HG03025 (cell line): ENCODE measurements around the gene LDLRAP1.
A peak's percentile ranks its signal among the peaks of the same experiment; 100 is the strongest.
"Not testable (repeated sequence)": the region's sequence is repeated elsewhere in the genome, so short reads cannot be mapped to it uniquely, and the experiment has no call there.

ENCODE experiments used
- ATAC-seq: cut with Tn5 transposase; IDR thresholded peaks from one replicate; pipeline ENCODE4 v1.9.1; 2021; ENCODE audit warnings: mild to moderate bottlenecking, moderate library complexity; ENCODE audit not compliant: unreplicated experiment, low FRiP score

LDLRAP1 gene

GRCh38 chr1:25543425-25544242 is at the start of gene LDLRAP1:
Gene LDLRAP1 (plus strand): TSS chr1:25543606. CDS start chr1:25543699, 93 bp downstream.
- peak; percentile 60 for ATAC-seq

GRCh38 chr1:25494952-25495351 is 48.5 kb upstream of the LDLRAP1 start:
- ATAC-seq, result no peak

DNA sequence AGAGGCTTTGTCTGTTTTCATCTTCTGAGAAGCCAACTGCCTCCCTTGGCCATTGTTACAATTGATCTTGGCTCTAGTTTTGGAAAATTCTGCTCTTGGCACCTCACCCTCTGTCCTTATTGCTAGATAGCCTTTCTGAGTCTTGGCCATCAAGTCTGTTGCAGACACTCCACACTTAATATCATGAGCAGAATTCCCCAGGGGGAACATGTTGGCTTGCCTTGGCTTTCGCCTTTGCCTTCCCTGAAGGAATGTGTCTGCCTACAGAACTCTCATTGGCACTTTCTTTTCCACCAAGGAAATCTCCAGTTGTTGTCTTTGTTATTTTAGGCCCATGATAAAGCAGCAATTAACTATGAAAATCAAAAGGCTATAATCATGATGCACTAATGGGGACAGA is 42.7 kb upstream of the LDLRAP1 start:
- ATAC-seq, result no peak

GRCh38 chr1:25501235-25502058 is 42.0 kb upstream of the LDLRAP1 start:
- ATAC-seq, result no peak

DNA sequence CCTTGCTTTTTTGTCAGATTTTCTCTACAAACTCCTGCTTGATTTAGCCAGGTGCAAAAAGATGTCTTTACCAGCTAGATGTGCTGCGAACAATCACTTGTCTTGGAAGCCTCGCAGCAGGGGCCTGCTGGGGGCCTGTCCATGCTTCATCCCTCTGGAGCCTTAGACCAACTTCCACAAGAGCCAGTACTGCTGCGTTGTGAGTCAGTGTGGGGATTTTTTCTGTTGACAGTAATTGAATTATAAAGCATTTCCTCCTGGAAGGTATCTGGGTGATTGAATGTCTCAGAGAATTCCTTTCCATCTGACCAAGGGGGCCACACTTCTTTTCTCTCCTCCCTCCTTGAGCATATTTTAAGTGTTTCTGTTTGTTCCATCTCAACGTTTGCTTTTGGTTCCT is 40.4 kb upstream of the LDLRAP1 start:
- ATAC-seq, result no peak

DNA sequence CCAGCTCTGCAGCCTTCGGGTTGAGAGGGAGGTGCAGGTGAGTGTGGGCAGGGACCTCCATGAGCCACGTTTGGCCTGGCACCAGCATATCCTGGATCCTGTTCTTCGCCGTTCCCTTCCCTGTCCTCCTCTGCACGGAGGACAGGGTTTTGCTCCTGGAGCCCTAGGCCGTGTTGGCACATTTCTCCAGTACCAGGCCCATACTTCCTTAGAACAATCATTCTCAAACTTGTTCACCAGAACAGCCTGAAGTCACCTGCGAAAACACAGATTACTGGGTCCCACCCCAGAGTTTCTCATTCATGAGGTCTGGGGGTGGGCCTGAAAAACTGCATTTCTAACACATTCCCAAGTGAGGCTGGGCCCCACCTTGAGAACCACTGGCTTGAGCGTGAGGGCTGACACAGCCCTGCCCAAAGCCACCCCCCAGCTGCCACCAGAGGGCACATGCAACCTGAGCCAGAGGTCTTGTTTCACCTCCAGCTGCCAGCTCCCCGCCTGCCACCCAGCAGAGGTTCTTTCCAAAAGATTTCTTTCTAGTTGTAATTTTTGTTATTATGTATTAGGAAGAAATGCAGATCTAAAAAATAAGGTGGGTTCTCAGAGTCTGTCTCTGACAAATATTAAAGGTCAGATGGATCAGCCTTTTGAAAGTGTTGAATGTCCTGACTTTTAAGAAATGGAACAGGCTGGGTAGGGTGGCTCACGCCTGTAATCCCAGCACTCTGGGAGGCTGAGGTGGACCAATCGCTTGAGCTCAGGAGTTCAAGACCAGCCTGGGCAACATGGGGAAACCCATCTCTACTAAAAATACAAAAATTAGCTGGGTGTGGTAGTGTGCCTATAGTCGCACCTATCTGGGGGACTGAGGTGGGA is 39.6 kb upstream of the LDLRAP1 start:
- ATAC-seq, result no peak

DNA sequence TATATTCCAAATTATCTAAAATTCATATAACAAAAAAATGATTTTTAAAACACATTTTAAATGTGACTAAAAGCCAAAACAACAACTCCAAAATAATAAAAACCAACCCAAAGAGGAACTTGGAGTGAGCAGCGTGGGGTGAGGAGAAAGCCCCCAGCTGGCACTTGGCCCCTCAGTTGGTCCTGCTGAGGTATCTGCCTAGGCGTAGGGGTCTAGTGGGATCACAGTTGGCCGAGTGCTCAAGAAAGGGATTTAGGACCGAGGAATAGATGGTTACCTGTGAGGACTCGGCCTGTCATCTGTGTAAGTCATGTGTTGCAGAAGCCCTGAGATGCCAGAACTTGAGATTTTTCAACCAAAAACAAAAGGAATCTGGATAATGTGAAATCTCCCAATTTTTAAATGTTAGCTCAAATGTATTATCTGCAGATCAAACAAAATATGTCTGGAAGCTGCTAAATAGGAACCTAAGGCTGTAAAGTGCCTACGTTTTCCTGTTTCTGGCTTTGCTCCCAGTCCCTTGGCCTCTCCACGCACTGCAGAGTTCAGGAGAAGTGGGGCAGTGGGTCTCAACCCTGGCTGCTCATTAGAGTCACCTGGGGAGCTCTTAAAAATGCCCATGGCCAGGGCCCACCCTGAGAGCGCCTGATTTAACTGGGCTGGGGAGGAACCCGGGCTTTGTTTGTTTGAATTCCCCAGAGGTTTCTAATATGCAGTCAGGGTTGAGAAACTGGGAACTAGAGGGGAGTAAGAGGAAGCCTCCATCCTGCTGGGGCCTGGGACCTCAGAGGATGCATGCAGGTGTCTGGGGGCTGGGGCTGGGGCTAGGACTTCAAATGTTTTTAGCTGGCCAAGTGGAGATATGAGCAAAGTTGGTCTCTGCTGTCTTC is 38.5 kb upstream of the LDLRAP1 start:
- ATAC-seq, result no peak

GRCh38 chr1:25505656-25506385 is 37.6 kb upstream of the LDLRAP1 start:
- ATAC-seq, result no peak

GRCh38 chr1:25506566-25507463 is 36.6 kb upstream of the LDLRAP1 start:
- not testable (repeated sequence) for ATAC-seq

DNA sequence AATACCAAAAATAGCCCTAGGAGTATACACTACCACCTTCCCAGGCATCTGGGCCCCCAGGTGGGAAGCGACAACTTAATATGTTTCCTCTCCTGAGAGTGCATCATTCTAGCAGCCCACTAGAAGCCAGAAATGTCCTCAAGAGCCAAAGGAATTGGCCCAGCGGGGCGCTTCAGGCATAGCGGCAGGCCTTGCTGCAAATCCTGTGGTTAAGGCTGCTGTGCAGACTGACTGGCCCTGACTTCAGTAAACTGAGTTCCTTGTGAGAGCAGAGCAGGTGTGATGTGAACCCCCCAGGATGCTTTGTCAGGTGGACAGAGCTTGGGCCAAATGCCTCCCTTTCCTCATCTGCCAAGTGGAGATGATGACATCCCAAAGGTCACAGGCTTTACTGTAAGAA is 29.7 kb upstream of the LDLRAP1 start:
- ATAC-seq, result no peak

DNA sequence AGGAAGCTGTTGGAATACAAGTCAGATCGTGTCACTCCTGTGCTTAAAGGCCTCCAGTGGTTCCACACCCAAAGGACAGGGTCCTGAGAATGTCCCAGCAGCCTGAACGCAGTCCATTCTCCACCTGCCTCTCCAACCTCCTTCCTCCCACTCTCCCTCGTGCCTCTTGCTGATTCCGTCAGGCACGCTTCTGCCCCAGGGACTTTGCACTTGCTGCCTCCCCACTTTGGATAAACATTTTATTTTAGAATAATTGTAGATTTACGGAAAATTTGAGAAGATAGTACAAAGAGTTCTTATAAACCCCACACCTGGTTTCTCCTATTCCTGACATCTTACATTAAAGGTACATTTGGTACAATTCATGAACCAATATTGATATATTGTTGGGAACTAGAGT is 28.4 kb upstream of the LDLRAP1 start:
- no peak for ATAC-seq

DNA sequence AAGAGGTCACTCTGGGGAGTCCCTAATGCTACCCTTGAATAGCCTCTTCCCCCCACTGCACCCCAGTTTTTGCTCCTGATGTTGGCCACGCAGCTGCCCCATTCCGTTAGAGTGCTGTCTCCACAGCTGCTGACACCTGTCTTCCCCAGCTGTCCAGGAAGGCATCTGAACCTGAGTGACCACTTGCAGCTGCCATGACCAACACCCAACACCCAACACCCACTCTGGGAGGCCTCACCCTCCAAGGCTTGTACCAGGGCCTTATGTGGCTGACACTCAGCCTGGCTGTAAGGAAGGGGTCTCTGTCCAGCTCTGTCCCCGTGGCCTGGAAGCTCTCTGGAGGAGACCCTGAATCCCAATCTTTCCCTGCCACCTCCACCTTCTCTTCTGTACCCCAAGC is 26.7 kb upstream of the LDLRAP1 start:
- ATAC-seq, result no peak

- ATAC-seq, result no peak
Measured at GRCh38 chr1:25517476-25518394, 25.7 kb upstream of the LDLRAP1 start.

GRCh38 chr1:25519624-25520023 is 23.8 kb upstream of the LDLRAP1 start:
- no peak for ATAC-seq

DNA sequence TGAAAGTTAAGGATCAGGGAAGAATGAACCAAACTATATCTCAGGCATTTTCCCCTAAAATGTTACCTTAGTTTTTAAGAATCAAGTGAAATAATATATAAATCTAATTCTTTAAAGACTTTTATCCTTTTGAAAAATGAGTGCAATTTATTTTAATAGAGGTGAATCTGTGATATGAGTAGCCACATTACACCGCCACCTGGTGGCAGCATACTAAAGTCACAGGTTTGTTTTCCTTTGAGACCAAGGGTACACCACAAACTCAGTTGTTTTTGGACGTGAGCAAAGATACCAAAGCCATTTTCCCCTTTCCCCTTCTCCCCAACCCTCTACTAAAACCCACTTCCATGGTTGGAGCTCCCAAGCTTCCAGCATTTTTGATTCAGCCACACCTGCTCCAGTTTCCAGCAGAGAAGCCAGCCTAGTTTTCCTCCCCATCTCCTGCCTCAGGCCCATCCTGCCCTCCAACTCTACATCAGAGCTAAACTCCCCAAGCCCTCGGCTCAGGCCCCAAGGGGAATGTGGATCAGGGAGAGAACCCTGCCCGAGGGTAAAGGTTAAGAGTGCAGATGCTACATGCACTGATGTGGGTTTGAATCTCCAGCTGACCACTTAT is 22.9 kb upstream of the LDLRAP1 start:
- ATAC-seq, result no peak

- no peak for ATAC-seq
Measured at GRCh38 chr1:25522031-25522655, 21.3 kb upstream of the LDLRAP1 start.
